HEK293 (cell line): Measurements from ENCODE around the gene PAQR8.
A peak's percentile ranks its signal among the peaks of the same experiment; 100 is the strongest.

Source experiments
- AEBP2 ChIP-seq: fragments of 450-650 bp; formaldehyde crosslinking; IDR thresholded peaks from 2 replicates; pipeline ENCODE4 v1.5.1; 2016; ENCODE audit warnings: missing biosample characterization, missing genetic modification characterization, borderline replicate concordance
- BCL11A ChIP-seq: fragments of 450-650 bp; formaldehyde crosslinking; IDR thresholded peaks from 2 replicates; pipeline ENCODE4 v1.5.1; 2016; ENCODE audit warnings: low read depth, missing biosample characterization, missing genetic modification characterization
- ELK4 ChIP-seq: IDR thresholded peaks from 2 replicates; pipeline ENCODE4 v1.6.1; 2011; ENCODE audit warnings: mild to moderate bottlenecking, low read depth, low read length, borderline replicate concordance
- PRDM10 ChIP-seq: fragments of 450-650 bp; formaldehyde crosslinking; IDR thresholded peaks from 2 replicates; pipeline ENCODE4 v1.5.1; 2016; ENCODE audit warnings: missing biosample characterization, missing genetic modification characterization
- SP2 ChIP-seq: fragments of 450-650 bp; formaldehyde crosslinking; IDR thresholded peaks from 2 replicates; pipeline ENCODE4 v1.5.1; 2016; ENCODE audit warnings: missing biosample characterization, missing genetic modification characterization
- TRIM28 ChIP-seq: IDR thresholded peaks from 2 replicates; pipeline ENCODE4 v1.6.1; 2011; ENCODE audit warnings: low read length, control low read depth, borderline replicate concordance
- WT1 ChIP-seq: fragments of 450-650 bp; formaldehyde crosslinking; IDR thresholded peaks from 2 replicates; pipeline ENCODE4 v1.5.1; 2016; ENCODE audit warnings: missing biosample characterization, missing genetic modification characterization
- ZBTB11 ChIP-seq: fragments of 450-650 bp; formaldehyde crosslinking; conservative IDR thresholded peaks from 2 replicates; pipeline ENCODE4 v1.5.1; 2016; ENCODE audit warnings: low read depth, missing biosample characterization, missing genetic modification characterization
- ZBTB17 ChIP-seq: fragments of 450-650 bp; formaldehyde crosslinking; IDR thresholded peaks from 2 replicates; pipeline ENCODE4 v1.5.1; 2016; ENCODE audit warnings: missing biosample characterization, missing genetic modification characterization
- ZBTB26 ChIP-seq: fragments of 450-650 bp; formaldehyde crosslinking; optimal IDR thresholded peaks from 2 replicates; pipeline ENCODE3; 2016; ENCODE audit warnings: missing biosample characterization, mild to moderate bottlenecking, missing genetic modification characterization
- ZBTB48 ChIP-seq: fragments of 450-650 bp; formaldehyde crosslinking; IDR thresholded peaks from 2 replicates; pipeline ENCODE4 v1.5.1; 2016; ENCODE audit warnings: missing biosample characterization, missing genetic modification characterization
- ZNF18 ChIP-seq: fragments of 450-650 bp; formaldehyde crosslinking; IDR thresholded peaks from 2 replicates; pipeline ENCODE4 v1.5.1; 2016; ENCODE audit warnings: missing biosample characterization, missing genetic modification characterization
- ZNF223 ChIP-seq: fragments of 450-650 bp; formaldehyde crosslinking; IDR thresholded peaks from 2 replicates; pipeline ENCODE4 v1.5.1; 2016; ENCODE audit warnings: missing biosample characterization, missing genetic modification characterization
- ZNF24 ChIP-seq: fragments of 450-650 bp; formaldehyde crosslinking; IDR thresholded peaks from 2 replicates; pipeline ENCODE4 v1.5.1; 2016; ENCODE audit warnings: missing biosample characterization, missing genetic modification characterization
- ZNF354C ChIP-seq: fragments of 450-650 bp; formaldehyde crosslinking; IDR thresholded peaks from 2 replicates; pipeline ENCODE4 v1.5.1; 2016; ENCODE audit warnings: missing biosample characterization, missing genetic modification characterization, low read depth, borderline replicate concordance
- ZNF391 ChIP-seq: fragments of 450-650 bp; formaldehyde crosslinking; IDR thresholded peaks from 2 replicates; pipeline ENCODE4 v1.5.1; 2016; ENCODE audit warnings: low read depth, missing biosample characterization, missing genetic modification characterization, borderline replicate concordance
- ZNF529 ChIP-seq: fragments of 450-650 bp; formaldehyde crosslinking; IDR thresholded peaks from 2 replicates; pipeline ENCODE4 v1.5.1; 2017; ENCODE audit warnings: missing genetic modification characterization, missing biosample characterization; ENCODE audit not compliant: insufficient replicate concordance
- ZNF571 ChIP-seq: fragments of 450-650 bp; formaldehyde crosslinking; IDR thresholded peaks from 2 replicates; pipeline ENCODE4 v1.5.0; 2017; ENCODE audit warnings: missing biosample characterization, missing genetic modification characterization
- ZNF580 ChIP-seq: fragments of 450-650 bp; formaldehyde crosslinking; IDR thresholded peaks from 2 replicates; pipeline ENCODE4 v1.5.1; 2016; ENCODE audit warnings: missing biosample characterization, missing genetic modification characterization
- ZNF624 ChIP-seq: fragments of 450-650 bp; formaldehyde crosslinking; IDR thresholded peaks from 2 replicates; pipeline ENCODE4 v1.5.1; 2017; ENCODE audit warnings: missing biosample characterization, missing genetic modification characterization
- ZNF626 ChIP-seq: fragments of 450-650 bp; sonication (Bioruptor Pico); formaldehyde crosslinking; IDR thresholded peaks from 2 replicates; pipeline ENCODE4 v1.5.1; 2018; ENCODE audit warnings: missing biosample characterization, missing genetic modification characterization, inconsistent platforms
- ZSCAN18 ChIP-seq: fragments of 450-650 bp; formaldehyde crosslinking; IDR thresholded peaks from 2 replicates; pipeline ENCODE4 v1.5.1; 2016; ENCODE audit warnings: missing biosample characterization, missing genetic modification characterization

The PAQR8 gene

GRCh38 chr6:52419809-52420667 lies 58.1 kb downstream of the PAQR8 start, which contains the start of gene EFHC1 (continued):
- TF ChIP-seq ZSCAN18 (tag by site-specific recombination) (no peak), ELK4 (no peak), BCL11A (tag by site-specific recombination) (no peak), SP2 (tag by site-specific recombination) (peak; percentile 99), ZBTB11 (tag by site-specific recombination) (no peak), ZNF391 (tag by site-specific recombination) (peak; percentile 81; the same call in 1 of the 2 replicates), PRDM10 (tag by site-specific recombination) (peak; percentile 89), ZNF529 (no peak), TRIM28 (no peak; the same call in 1 of the 2 replicates), ZBTB26 (tag by site-specific recombination) (peak; percentile 97), ZNF24 (peak; percentile 53; the same call in 1 of the 2 replicates), WT1 (no peak; the same call in 1 of the 2 replicates), ZNF571 (tag by site-specific recombination) (no peak), ZNF580 (tag by site-specific recombination) (peak; percentile 57; the same call in 1 of the 2 replicates), ZBTB17 (no peak), ZNF626 (no peak), AEBP2 (tag by site-specific recombination) (no peak), ZNF624 (tag by site-specific recombination) (no peak), ZNF18 (tag by site-specific recombination) (no peak), ZNF223 (tag by site-specific recombination) (no peak), ZBTB48 (tag by site-specific recombination) (peak; percentile 62; the same call in 1 of the 2 replicates), ZNF354C (no peak)
